ENCODE data around the gene PAK3.

Gene PAK3

DNA sequence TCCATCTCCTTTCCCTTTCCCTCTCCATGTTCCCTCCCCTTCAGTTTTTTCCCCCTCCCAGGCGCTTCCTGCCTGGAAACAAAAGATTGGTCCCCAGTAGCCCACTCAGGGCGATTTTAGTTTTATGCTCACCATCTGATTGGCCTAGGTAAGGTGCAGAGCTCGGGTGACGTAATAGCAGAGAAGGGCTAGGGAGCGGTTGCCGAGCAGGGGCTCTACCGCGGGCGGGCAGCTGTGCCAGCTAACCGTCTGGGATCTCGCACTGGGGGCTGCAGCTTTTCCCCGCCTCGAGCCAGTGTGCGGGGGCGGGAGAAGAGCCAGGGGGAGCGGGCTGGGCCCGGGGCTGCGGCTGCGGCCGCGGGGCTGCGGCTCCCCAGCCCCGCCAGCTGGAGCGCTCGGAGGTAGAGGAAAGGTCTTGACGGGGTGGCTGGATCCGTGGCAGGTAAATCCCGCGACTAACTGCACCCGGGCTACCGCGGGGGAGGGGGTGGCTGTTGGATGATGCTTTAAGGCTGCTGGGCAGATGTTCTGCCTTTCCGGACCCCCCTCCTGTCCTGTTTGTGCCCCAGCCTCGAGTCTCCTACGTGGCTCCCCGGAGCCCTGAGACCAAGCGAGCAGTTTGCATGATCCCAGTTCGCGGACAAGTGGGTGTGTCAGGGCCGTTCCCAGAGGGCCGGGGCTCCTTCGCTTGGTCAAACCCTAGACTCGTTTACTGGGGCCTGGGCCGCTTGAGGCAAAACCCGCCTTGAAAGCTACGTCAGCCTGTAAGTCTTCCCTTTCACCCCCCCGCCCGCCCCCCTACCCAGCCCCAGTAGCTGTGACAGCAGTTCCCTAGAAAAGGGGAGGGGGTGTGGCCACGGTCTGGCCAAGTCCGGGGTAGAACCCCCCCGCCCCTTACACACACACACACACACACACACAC, at the start of gene PAK3:
TSS of gene PAK3 (plus strand) at position 218 of the 922 bp plus-strand sequence. CDS start 26,913 bp downstream, outside the sequence.
- H3K36me3 ChIP-seq (ENCODE audit: insufficient read depth, low read length): no peaks in the 10 kb centered on the region
- H3K9me3 ChIP-seq (ENCODE audit: low read length): no peaks in the 10 kb centered on the region
- no peak within 1 kb of the TSS for H2AFZ ChIP-seq (ENCODE audit: low read depth, low read length)
- no peaks in the 10 kb centered on the region for H3K4me1 ChIP-seq (ENCODE audit: insufficient read depth, low read length)
- H3K4me3 ChIP-seq (ENCODE audit: low read length): no peak within 1 kb of the TSS
- peaks cover 13% of the 10 kb centered on the region for H3K27me3 ChIP-seq (ENCODE audit: insufficient read depth, low read length)

DNA sequence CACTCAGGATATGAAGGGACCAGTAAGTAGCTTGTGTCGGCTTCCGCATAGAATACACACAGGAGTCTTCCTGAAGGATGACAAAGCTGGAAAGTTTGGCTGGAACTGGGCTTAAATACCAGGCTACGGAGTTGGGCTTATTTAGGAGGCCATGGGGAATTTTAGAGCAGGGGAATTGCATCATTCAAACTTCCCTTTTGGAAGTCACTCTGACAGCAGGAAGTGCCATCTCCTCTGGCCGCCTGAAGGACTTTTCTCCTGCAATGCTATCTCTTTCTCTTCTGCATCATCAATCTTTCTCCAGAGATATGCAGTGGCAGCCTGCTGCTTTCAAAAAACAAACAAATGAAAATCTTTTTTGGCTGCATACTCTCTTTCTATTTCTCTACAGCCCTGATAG, 48.4 kb upstream of the PAK3 start:
- Histone ChIP-seq H3K9me3 (ENCODE audit: low read length) (no peaks in the 10 kb centered on the region), H3K4me1 (ENCODE audit: insufficient read depth, low read length) (no peaks in the 10 kb centered on the region), H3K36me3 (ENCODE audit: insufficient read depth, low read length) (no peaks in the 10 kb centered on the region), H2AFZ (ENCODE audit: low read depth, low read length) (no peak overlapping the region), H3K4me3 (ENCODE audit: low read length) (no peak overlapping the region), H3K27me3 (ENCODE audit: insufficient read depth, low read length) (no peaks in the 10 kb centered on the region)

DNA sequence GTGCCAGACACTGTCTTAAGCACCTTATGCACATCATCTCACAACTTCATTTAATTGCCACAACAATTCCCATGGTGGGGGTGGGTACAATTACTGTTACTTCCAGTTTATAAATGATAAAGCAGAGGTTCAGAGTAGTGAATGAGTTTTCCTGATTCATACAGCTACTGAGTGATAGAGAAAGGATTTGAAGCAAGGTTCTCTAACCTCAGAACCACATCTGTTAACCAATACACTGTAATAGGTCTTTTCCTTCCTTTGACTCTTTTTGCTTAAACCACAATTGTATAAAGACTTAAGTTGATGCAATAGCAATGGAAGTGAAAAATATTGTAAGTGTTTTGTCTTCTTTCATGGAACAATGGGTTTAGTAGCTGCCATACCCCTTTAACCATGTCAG, 43.5 kb upstream of the PAK3 start:
- H3K4me1 ChIP-seq (ENCODE audit: insufficient read depth, low read length): no peaks in the 10 kb centered on the region
- H3K4me3 ChIP-seq (ENCODE audit: low read length): no peak overlapping the region
- H3K36me3 ChIP-seq (ENCODE audit: insufficient read depth, low read length): no peaks in the 10 kb centered on the region
- no peaks in the 10 kb centered on the region for H3K9me3 ChIP-seq (ENCODE audit: low read length)
- no peak overlapping the region for H2AFZ ChIP-seq (ENCODE audit: low read depth, low read length)
- H3K27me3 ChIP-seq (ENCODE audit: insufficient read depth, low read length): peaks cover 2% of the 10 kb centered on the region

DNA sequence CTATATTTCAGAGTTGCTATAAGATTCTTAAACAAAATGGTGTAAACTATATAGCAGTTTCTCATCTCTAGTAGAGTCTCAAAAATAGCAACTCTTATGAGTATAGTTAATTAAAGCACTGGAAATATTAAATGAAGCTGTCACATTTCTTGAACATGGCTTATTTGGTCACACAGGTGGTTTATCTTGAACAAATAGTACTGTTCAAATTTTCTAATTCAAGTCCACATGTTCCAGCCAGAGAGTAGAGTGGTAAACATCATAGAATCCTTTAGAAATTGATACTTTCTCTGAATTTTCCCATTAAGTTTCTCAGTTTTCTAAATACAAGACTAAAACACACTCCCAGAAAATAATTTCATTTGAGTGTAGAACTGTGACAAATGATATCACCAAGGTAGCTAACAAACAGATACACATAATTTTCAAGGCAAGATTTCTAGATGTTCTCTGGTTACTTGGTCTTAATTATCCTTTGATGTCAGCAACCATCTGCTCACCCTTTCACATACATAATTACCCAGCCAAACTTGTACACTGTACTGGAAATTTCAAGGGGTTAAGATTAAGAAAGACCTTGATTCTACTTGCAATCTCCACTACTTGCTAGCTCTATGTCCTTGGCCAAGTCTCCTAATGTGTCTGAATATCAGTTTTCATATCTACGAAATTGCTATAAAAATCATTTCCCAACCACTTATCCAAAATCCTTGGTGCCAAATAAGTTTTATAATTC, 24.3 kb upstream of the PAK3 start:
- Histone ChIP-seq H2AFZ (ENCODE audit: low read depth, low read length) (no peak overlapping the region), H3K36me3 (ENCODE audit: insufficient read depth, low read length) (no peaks in the 10 kb centered on the region), H3K4me1 (ENCODE audit: insufficient read depth, low read length) (no peaks in the 10 kb centered on the region), H3K4me3 (ENCODE audit: low read length) (no peak overlapping the region), H3K9me3 (ENCODE audit: low read length) (no peaks in the 10 kb centered on the region), H3K27me3 (ENCODE audit: insufficient read depth, low read length) (no peaks in the 10 kb centered on the region)

- Histone ChIP-seq H3K4me1 (ENCODE audit: insufficient read depth, low read length) (no peaks in the 10 kb centered on the region), H3K36me3 (ENCODE audit: insufficient read depth, low read length) (no peaks in the 10 kb centered on the region), H2AFZ (ENCODE audit: low read depth, low read length) (no peak overlapping the region), H3K9me3 (ENCODE audit: low read length) (no peaks in the 10 kb centered on the region), H3K4me3 (ENCODE audit: low read length) (no peak overlapping the region), H3K27me3 (ENCODE audit: insufficient read depth, low read length) (no peaks in the 10 kb centered on the region)
These were observed 12.9 kb upstream of the PAK3 start for GRCh38 chrX:111083081-111083480.

GRCh38 chrX:111086591-111087006, 9.4 kb upstream of the PAK3 start:
- Histone ChIP-seq H3K27me3 (ENCODE audit: insufficient read depth, low read length) (peaks cover 5% of the 10 kb centered on the region), H3K4me1 (ENCODE audit: insufficient read depth, low read length) (no peaks in the 10 kb centered on the region), H3K4me3 (ENCODE audit: low read length) (no peak overlapping the region), H3K36me3 (ENCODE audit: insufficient read depth, low read length) (no peaks in the 10 kb centered on the region), H2AFZ (ENCODE audit: low read depth, low read length) (no peak overlapping the region), H3K9me3 (ENCODE audit: low read length) (no peaks in the 10 kb centered on the region)

DNA sequence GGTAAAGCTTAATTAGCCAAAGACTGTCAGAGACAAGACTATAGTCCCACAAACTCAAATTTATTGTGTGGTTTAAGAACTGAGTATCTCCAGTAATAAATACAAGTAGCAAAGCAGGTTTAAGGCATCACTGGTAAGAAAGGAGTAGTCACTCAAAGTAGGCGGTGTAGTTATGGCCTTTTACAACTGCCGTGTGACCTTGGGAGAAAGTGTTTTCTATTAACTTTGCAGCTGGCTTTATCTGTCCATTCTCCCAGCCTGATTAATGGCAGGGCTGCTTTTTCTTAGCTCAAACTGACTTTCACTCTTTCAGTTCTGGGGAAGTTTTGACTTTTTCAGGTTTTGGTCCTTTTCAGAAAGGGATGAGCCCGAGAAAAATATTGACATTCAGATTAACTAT, 7.4 kb upstream of the PAK3 start:
- Histone ChIP-seq H3K9me3 (ENCODE audit: low read length) (no peaks in the 10 kb centered on the region), H3K4me3 (ENCODE audit: low read length) (no peak overlapping the region), H2AFZ (ENCODE audit: low read depth, low read length) (no peak overlapping the region), H3K4me1 (ENCODE audit: insufficient read depth, low read length) (no peaks in the 10 kb centered on the region), H3K36me3 (ENCODE audit: insufficient read depth, low read length) (no peaks in the 10 kb centered on the region), H3K27me3 (ENCODE audit: insufficient read depth, low read length) (peaks cover 5% of the 10 kb centered on the region)

GRCh38 chrX:111090458-111090857, 5.5 kb upstream of the PAK3 start:
- Histone ChIP-seq H2AFZ (ENCODE audit: low read depth, low read length) (no peak overlapping the region), H3K27me3 (ENCODE audit: insufficient read depth, low read length) (peaks cover 8% of the 10 kb centered on the region), H3K36me3 (ENCODE audit: insufficient read depth, low read length) (no peaks in the 10 kb centered on the region), H3K4me3 (ENCODE audit: low read length) (no peak overlapping the region), H3K9me3 (ENCODE audit: low read length) (no peaks in the 10 kb centered on the region), H3K4me1 (ENCODE audit: insufficient read depth, low read length) (no peaks in the 10 kb centered on the region)

DNA sequence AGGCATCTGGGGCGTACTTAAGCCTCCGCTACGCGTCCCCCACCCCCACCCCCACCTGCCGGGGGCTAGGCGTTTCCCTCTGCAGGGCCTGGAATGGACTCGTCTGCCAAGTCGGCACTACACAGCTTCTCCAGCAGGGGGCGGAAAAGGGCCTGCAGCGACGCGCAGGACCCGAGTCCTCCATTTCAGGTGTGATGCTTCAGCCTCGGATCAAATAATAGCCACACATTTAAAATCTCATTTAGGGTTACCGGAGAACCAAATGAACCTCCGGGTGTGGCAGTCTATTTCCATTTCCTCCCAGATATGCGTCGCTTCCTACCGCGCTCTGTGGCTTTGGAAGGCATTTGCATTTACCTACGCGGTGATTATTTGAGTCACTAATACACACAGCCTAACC, 2.9 kb downstream of the PAK3 start:
- Histone ChIP-seq H3K36me3 (ENCODE audit: insufficient read depth, low read length) (no peaks in the 10 kb centered on the region), H3K4me3 (ENCODE audit: low read length) (no peak overlapping the region), H3K4me1 (ENCODE audit: insufficient read depth, low read length) (no peaks in the 10 kb centered on the region), H2AFZ (ENCODE audit: low read depth, low read length) (no peak overlapping the region), H3K9me3 (ENCODE audit: low read length) (no peaks in the 10 kb centered on the region), H3K27me3 (ENCODE audit: insufficient read depth, low read length) (peaks cover 13% of the 10 kb centered on the region)

DNA sequence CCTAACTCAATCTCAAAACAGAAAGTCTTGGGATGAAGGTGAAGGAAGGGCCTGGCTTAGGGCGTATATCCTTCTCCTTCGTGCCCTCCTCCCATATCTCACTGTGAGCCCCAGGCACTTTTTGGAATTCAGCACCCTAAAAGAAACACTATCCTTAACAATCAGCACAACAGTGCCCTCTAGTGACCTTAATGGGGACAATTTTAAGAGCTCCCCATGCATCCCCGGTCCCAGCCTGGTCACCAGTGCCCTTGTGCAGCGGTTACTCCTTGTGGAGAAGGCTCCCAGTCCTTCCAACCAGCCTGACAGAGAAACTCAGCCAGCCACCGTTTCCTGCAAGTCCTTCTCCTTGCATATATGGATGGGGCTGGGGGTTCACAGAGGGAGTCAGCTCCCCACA, 4.2 kb downstream of the PAK3 start:
- Histone ChIP-seq H3K4me3 (ENCODE audit: low read length) (no peak overlapping the region), H3K36me3 (ENCODE audit: insufficient read depth, low read length) (no peaks in the 10 kb centered on the region), H3K4me1 (ENCODE audit: insufficient read depth, low read length) (no peaks in the 10 kb centered on the region)

DNA sequence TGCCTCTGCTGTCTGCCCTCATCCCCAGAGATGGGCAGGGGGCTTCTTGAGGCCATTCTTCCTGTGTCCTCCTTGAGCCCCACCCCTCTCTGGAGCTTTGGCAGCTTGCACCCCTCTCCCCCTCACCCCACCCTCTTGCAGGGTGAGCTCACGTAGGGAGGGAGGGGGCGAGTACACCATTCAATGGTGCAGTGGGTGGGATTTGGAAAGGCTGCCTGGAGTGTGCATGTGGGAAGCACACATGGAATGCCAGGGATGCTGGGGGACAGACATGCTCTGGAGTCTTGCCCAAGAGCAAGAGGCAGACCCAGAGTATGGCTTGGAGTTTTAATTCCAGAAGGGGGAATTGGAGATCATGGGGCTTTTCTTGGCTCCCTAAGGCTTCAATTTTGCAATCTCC, 5.6 kb downstream of the PAK3 start:
- H2AFZ ChIP-seq (ENCODE audit: low read depth, low read length): no peak overlapping the region
- no peaks in the 10 kb centered on the region for H3K9me3 ChIP-seq (ENCODE audit: low read length)
- no peak overlapping the region for H3K4me3 ChIP-seq (ENCODE audit: low read length)
- peaks cover 2% of the 10 kb centered on the region for H3K27me3 ChIP-seq (ENCODE audit: insufficient read depth, low read length)
- H3K4me1 ChIP-seq (ENCODE audit: insufficient read depth, low read length): no peaks in the 10 kb centered on the region
- no peaks in the 10 kb centered on the region for H3K36me3 ChIP-seq (ENCODE audit: insufficient read depth, low read length)

More for the DNA sequence above, 4.2 kb downstream of the PAK3 start:
- Histone ChIP-seq H3K27me3 (ENCODE audit: insufficient read depth, low read length) (peaks cover 11% of the 10 kb centered on the region), H2AFZ (ENCODE audit: low read depth, low read length) (no peak overlapping the region), H3K9me3 (ENCODE audit: low read length) (no peaks in the 10 kb centered on the region)

DNA sequence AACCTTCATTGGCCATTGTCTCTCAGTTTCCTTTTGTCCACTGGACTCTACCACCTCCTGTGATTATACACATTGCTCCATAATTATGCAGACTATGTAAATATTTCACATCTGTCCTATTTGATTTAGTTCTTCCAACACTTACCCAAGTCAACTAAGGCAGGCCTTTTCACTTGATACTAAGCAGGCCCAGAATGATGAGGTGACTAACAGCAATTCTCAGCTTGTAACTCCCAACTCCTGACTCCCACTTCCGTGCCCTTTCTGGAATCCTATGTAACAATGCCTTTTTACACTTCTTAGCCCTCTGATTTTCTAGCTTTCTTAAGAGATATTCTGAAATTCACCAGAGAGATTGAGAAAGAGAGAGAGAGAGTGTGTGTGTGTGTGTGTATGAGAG, 6.6 kb downstream of the PAK3 start:
- no peak overlapping the region for H2AFZ ChIP-seq (ENCODE audit: low read depth, low read length)
- H3K27me3 ChIP-seq (ENCODE audit: insufficient read depth, low read length): peaks cover 2% of the 10 kb centered on the region
- H3K9me3 ChIP-seq (ENCODE audit: low read length): no peaks in the 10 kb centered on the region
- no peaks in the 10 kb centered on the region for H3K36me3 ChIP-seq (ENCODE audit: insufficient read depth, low read length)
- no peak overlapping the region for H3K4me3 ChIP-seq (ENCODE audit: low read length)
- no peaks in the 10 kb centered on the region for H3K4me1 ChIP-seq (ENCODE audit: insufficient read depth, low read length)

DNA sequence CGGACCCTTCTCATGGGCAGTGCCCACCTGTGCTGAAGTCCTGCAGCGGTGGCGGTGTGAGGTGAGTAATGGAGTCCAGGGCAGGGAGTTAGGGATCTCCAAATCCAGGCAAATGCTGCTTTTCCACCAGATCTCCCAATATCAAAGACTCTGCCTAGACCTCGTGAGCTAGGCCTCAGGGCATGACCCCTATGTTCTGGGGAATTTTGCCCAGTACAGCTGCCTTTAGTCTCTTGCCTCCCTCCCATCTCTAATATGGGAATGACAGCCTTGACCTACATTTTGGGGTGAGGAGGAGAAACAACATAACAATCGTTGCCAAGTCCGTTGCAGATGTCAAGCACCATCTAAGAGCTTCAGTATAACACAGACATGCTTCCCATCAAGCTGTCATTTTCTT, 7.3 kb downstream of the PAK3 start:
- Histone ChIP-seq H3K4me1 (ENCODE audit: insufficient read depth, low read length) (no peaks in the 10 kb centered on the region), H3K27me3 (ENCODE audit: insufficient read depth, low read length) (peaks cover 2% of the 10 kb centered on the region), H3K9me3 (ENCODE audit: low read length) (no peaks in the 10 kb centered on the region), H3K4me3 (ENCODE audit: low read length) (no peak overlapping the region), H3K36me3 (ENCODE audit: insufficient read depth, low read length) (no peaks in the 10 kb centered on the region), H2AFZ (ENCODE audit: low read depth, low read length) (no peak overlapping the region)

Data from neuron (in vitro differentiated cells).